Lower leg skin (tissue), 4 donors: ENCODE data around the gene ZNF593. TPM values are rescaled to one million over a fixed set of nuclear protein-coding genes. Genes with fewer than 3 reads are reported as not detected.

ENCODE experiments used
- DNase-seq, 2 donors: peaks; one replicate each; pipeline ENCODE4 v3.0.0-alpha.2; 2019; ENCODE audit warnings: low spot score in 2 of 2
- H3K4me3 ChIP-seq: fragments of 200-600 bp; sonication (generic); 2 replicates; pipeline ENCODE4 v1.5.1; 2017; ENCODE audit warnings: mild to moderate bottlenecking, low read depth; ENCODE audit not compliant: poor library complexity, severe bottlenecking
- CTCF ChIP-seq, 3 donors: fragments of 450-650 bp; IDR thresholded peaks; one replicate each; pipeline ENCODE4 v1.5.1; 2016; ENCODE audit warnings: antibody characterized with exemption in 3 of 3, mild to moderate bottlenecking in 3 of 3, moderate library complexity in 2 of 3
- POLR2A ChIP-seq, 2 donors: fragments of 450-650 bp; IDR thresholded peaks; one replicate each; pipeline ENCODE4 v1.6.1; 2016 to 2017; ENCODE audit warnings: antibody characterized with exemption in 2 of 2, mild to moderate bottlenecking in 1 of 2, moderate library complexity in 1 of 2
- WGBS, 2 donors: methylation state at CpG; one replicate each; pipeline ENCODE4 v1.1.5; 2018; 5-methylcytosine and 5-hydroxymethylcytosine counted together
- intact Hi-C: fragments of 100-400 bp; cut with DNase I; formaldehyde crosslinking; loops from one replicate; pipeline ENCODE4 v1.15.0; 2023; ENCODE audit warnings: low total_unique reads
- total RNA-seq, 4 donors: library from RNA; depleted of rRNA; stranded (reverse); fragments of >200 nt; gene quantifications; one replicate each; pipeline ENCODE4 v1.1.0, GENCODE V29; 2016

Gene ZNF593
- total RNA-seq, 4 donors from 2014 or later, result 17.4 to 49.3 (median 31.4) TPM

DNA sequence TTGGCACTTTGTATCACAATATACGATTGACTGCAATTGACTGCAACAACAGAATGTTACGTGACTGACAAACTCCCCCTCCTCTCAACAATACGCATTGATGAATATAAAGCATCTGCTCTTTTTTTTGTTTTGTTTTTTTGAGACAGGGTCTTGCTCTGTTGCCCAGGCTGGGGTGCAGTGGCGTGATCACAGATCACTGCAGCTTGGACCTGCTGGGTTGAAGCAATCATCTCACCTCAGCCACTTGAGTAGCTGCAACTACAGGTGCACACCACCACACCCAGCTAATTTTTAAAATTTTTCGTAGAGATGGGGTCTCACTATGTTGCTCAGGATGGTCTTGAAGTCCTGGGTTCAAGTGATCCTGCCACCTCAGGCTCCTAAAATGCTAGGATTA is 43.0 kb downstream of the ZNF593 start:
- no peak for DNase-seq
- TF ChIP-seq POLR2A (IDR thresholded peaks at IDR 0.05), result no peak
- TF ChIP-seq CTCF (IDR thresholded peaks at IDR 0.05), result no peak
- intact Hi-C loops, result no loop called here
- H3K4me3 ChIP-seq, result no peak overlapping the region
- WGBS, 2 donors, result 86% methylated on average over 5 of the region's 5 CpGs

DNA sequence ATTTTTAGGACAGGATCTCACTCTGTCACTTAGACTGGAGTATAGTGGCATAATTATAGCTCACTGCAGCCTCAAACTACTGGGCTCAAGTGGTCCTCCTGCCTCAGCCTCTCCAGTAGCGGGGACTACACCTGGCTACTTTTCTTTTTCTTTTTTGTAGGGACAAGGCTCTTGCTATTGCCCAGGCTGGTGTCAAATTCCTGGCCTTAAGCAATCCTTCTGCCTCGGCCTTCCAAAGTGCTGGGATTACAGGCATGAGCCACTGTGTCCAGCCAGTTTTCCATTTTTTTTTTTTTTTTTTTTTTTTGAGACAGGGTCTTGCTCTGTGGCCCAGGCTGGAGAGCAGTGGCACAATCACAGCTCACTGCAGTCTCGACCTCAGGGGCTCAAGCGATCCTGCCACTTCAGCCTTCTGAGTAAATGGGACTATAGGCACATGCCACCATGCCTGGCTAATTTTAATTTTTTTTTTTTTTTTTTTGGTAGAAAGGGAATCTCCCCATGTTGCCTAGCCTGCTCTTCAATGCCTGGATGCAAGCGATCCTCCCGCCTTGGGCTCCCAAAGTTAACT is 43.7 kb downstream of the ZNF593 start:
- no peak overlapping the region for H3K4me3 ChIP-seq
- TF ChIP-seq CTCF (IDR thresholded peaks at IDR 0.05) (no peak), POLR2A (IDR thresholded peaks at IDR 0.05) (no peak)
- DNase-seq, result no peak
- intact Hi-C loops, result no loop called here
- 65 to 74% methylated on average over 6 of the region's 6 CpGs for WGBS, 2 donors

DNA sequence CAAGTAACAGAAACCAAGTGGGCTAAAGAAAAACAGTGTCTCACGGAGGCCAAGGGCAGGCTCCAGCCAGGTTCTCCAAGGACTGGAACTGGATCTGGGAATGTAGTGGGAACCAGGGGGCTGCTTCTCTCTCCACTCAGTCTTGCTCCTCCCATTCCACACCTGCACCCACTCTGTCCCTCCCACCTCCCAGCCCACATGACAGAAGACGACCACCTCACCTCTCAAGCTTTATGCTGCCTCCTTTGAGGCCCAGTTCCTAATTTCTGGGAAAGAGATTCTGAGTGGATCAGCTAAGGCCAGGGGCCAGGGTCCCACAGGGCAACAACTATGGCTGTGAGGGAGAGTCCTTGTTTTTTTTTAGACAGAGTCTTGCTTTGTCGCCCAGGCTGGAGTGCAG is 45.5 kb downstream of the ZNF593 start:
- TF ChIP-seq CTCF (IDR thresholded peaks at IDR 0.05) (no peak), POLR2A (IDR thresholded peaks at IDR 0.05) (no peak)
- intact Hi-C loops, result no loop called here

DNA sequence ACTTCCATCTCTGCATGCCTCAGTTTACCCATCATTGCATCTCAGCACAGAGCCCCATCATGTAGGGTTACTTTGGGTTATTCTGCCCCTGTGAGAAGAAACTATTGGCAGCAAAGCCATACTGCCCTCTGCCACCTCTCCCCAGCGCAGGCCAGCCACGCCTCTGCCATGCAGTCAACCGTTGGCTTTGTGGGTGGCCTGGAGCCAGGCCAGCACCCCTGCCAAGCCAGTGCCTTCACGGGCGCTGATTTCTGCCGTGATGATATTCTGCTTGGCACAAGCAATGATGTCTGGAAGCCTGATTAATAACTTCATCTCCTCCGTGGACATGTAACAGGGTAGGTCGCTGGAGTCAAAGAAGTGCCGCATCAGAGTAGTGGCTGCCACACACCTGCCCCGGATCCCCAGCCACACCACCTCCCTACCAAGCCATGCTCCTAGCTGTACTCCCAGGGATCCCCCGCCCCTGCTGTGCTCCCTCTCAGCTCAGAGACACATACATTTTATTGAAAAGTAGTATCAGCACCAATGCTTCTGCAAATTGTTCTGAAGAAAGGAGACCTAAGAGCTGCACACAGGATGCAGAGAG is 49.3 kb downstream of the ZNF593 start:
- TF ChIP-seq CTCF (IDR thresholded peaks at IDR 0.05), result no peak
- TF ChIP-seq POLR2A (IDR thresholded peaks at IDR 0.05), result no peak
- intact Hi-C loops, result no loop called here
- H3K4me3 ChIP-seq, result no peak overlapping the region
- WGBS, 2 donors, result 36 to 47% methylated on average over 11 of the region's 11 CpGs
- DNase-seq, result no peak

More for the DNA sequence above, 45.5 kb downstream of the ZNF593 start:
- 42 to 53% methylated on average over 3 of the region's 3 CpGs for WGBS, 2 donors
- no peak overlapping the region for H3K4me3 ChIP-seq
- no peak for DNase-seq

Other genes starting within 250 kb of the ZNF593 start
- gene PAFAH2, start 171.8 kb upstream of the ZNF593 start, total RNA-seq, result 10 to 100 TPM; 11.8 to 23.0 (median 17.1) TPM
- gene EXTL1, start 148.1 kb upstream of the ZNF593 start, total RNA-seq, result 1 to 10 TPM in 2 of 4 donors, under 1 TPM in 2; 0.34 to 3.9 (median 2.2) TPM
- gene SLC30A2, start 123.8 kb upstream of the ZNF593 start, total RNA-seq, result 1 to 10 TPM in 1 of 4 donors, under 1 TPM in 3; 0.13 to 1.8 (median 0.42) TPM
- gene TRIM63, start 102.3 kb upstream of the ZNF593 start, total RNA-seq, result 1 to 10 TPM in 3 of 4 donors, under 1 TPM in 1; 0.21 to 2.5 (median 2.1) TPM
- 10 to 100 TPM; 14.0 to 16.7 (median 14.4) TPM for gene PDIK1L, start 58.1 kb upstream of the ZNF593 start, total RNA-seq
- 1 to 10 TPM in 3 of 4 donors, under 1 TPM in 1; 0.57 to 9.1 (median 3.2) TPM for gene FAM110D, start 10.8 kb upstream of the ZNF593 start, total RNA-seq
- not detected for gene C1orf232, start 945 bp upstream of the ZNF593 start, total RNA-seq
- not detected for gene ZNF593OS, start 1.9 kb downstream of the ZNF593 start, total RNA-seq
- 10 to 100 TPM; 16.8 to 71.4 (median 45.0) TPM for gene CNKSR1, start 7.6 kb downstream of the ZNF593 start, total RNA-seq
- not detected for gene CATSPER4, start 20.7 kb downstream of the ZNF593 start, total RNA-seq
- gene CEP85, start 64.3 kb downstream of the ZNF593 start, total RNA-seq, result 10 to 100 TPM; 13.0 to 17.2 (median 14.1) TPM
- gene SH3BGRL3, start 110.2 kb downstream of the ZNF593 start, total RNA-seq, result 10 to 100 TPM; 74.8 to 97.1 (median 78.3) TPM
- 1 to 10 TPM; 5.1 to 9.6 (median 5.8) TPM for gene UBXN11, start 136.7 kb downstream of the ZNF593 start, total RNA-seq
- 1 to 10 TPM in 3 of 4 donors, not detected in 1; 2.0 to 6.1 (median 3.5) TPM for gene CD52, start 148.1 kb downstream of the ZNF593 start, total RNA-seq
- gene CRYBG2, start 184.2 kb downstream of the ZNF593 start, total RNA-seq, result 100 to 1,000 TPM in 1 of 4 donors, 10 to 100 TPM in 3; 52.3 to 104 (median 56.9) TPM
- gene ZNF683, start 202.8 kb downstream of the ZNF593 start, total RNA-seq, result not detected
- gene LIN28A, start 240.9 kb downstream of the ZNF593 start, total RNA-seq, result not detected